HCT116 (cell line): ENCODE results near the gene ORC4.

ENCODE experiments used
- POLR2AphosphoS5 ChIP-seq: IDR thresholded peaks from 2 replicates; pipeline ENCODE4 v1.6.1; 2011; ENCODE audit warnings: mild to moderate bottlenecking, low read depth, low read length, moderate library complexity
- SRF ChIP-seq: IDR thresholded peaks from 2 replicates; pipeline ENCODE4 v1.6.1; 2012; ENCODE audit warnings: low read depth
- TF ChIP-seq, protein P1 (sequence below), 3 experiments: fragments of 200-600 bp in 1 of 3; sonication (generic) in 1 of 3; IDR thresholded peaks in 2 of 3; conservative IDR thresholded peaks in 1 of 3; 2 replicates each; pipeline ENCODE4 v1.5.1; 2012 to 2017; ENCODE audit warnings: low read depth in 2 of 3, low read length in 2 of 3, antibody characterized with exemption in 1 of 3, borderline replicate concordance in 1 of 3, control low read depth in 1 of 3, mild to moderate bottlenecking in 1 of 3, mixed read lengths in 1 of 3, mixed run types in 1 of 3, moderate library complexity in 1 of 3; ENCODE audit not compliant: insufficient read depth in 1 of 3
- TF ChIP-seq, protein P2 (sequence below): IDR thresholded peaks from 2 replicates; pipeline ENCODE4 v1.6.1; 2012

DNA sequence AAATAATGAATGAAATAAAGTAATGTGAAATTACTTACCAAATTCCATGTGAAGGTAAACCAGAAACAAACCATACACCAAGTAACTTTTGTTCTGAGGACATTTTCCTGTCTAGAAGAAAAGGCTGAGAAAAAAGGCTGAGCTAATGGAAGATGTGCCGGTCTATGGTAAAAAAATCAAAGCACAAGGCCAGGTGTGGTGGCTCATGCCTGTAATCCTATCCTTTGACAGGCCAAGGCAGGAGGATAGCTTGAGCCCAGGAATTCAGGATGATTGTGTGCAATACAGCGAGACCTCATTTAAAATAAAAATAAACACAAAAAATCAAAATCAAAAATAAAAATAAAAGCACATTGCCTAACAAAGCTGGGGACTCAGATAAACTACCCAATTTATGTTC lies 6.7 kb downstream of the ORC4 start:
- TF ChIP-seq, protein P1, sequence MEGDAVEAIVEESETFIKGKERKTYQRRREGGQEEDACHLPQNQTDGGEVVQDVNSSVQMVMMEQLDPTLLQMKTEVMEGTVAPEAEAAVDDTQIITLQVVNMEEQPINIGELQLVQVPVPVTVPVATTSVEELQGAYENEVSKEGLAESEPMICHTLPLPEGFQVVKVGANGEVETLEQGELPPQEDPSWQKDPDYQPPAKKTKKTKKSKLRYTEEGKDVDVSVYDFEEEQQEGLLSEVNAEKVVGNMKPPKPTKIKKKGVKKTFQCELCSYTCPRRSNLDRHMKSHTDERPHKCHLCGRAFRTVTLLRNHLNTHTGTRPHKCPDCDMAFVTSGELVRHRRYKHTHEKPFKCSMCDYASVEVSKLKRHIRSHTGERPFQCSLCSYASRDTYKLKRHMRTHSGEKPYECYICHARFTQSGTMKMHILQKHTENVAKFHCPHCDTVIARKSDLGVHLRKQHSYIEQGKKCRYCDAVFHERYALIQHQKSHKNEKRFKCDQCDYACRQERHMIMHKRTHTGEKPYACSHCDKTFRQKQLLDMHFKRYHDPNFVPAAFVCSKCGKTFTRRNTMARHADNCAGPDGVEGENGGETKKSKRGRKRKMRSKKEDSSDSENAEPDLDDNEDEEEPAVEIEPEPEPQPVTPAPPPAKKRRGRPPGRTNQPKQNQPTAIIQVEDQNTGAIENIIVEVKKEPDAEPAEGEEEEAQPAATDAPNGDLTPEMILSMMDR (IDR thresholded peaks at IDR 0.05 in 2 of 3, conservative IDR thresholded peaks at IDR 0.05 in 1 of 3; ENCODE audit: borderline replicate concordance in 1 of 3, insufficient read depth in 1 of 3, low read depth in 2 of 3, low read length in 2 of 3), result no peak
- TF ChIP-seq SRF (no peak), POLR2AphosphoS5 (no peak)
- TF ChIP-seq, protein P2, sequence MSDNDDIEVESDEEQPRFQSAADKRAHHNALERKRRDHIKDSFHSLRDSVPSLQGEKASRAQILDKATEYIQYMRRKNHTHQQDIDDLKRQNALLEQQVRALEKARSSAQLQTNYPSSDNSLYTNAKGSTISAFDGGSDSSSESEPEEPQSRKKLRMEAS, result no peak
